ENCODE data around the gene PICALM. TPM values are rescaled to one million over a fixed set of nuclear protein-coding genes. Genes with fewer than 3 reads are reported as not detected.
"Not testable (repeated sequence)": the region's sequence is repeated elsewhere in the genome, so short reads cannot be mapped to it uniquely, and the experiment has no call there.

The PICALM gene
- total RNA-seq, 1 experiment from 2014 or later, result 321 TPM

GRCh38 chr11:86091086-86091485 lies 22.2 kb upstream of the PICALM start:
- Mint-ChIP-seq H3K36me3 (ENCODE audit: insufficient read depth, unreplicated experiment) (no peaks in the 10 kb centered on the region), H3K4me1 (ENCODE audit: low read depth, unreplicated experiment) (peaks cover 18% of the 10 kb centered on the region), H3K27ac (ENCODE audit: unreplicated experiment) (no peak overlapping the region), H3K9me3 (ENCODE audit: unreplicated experiment) (no peaks in the 10 kb centered on the region), H3K27me3 (ENCODE audit: insufficient read depth, unreplicated experiment) (no peaks in the 10 kb centered on the region), H3K4me3 (ENCODE audit: unreplicated experiment) (no peak overlapping the region)
- BruUV-seq (replicated peaks), result no TSS peak
- peaks cover 22% of the 10 kb centered on the region for H3K4me1 ChIP-seq
- DNase-seq, result no peak
- no peak overlapping the region for H3K4me3 ChIP-seq (ENCODE audit: low read depth, low read length)
- ChIA-PET POLR2A (no interaction called here), CTCF (no interaction called here)
- H3K36me3 ChIP-seq (ENCODE audit: control insufficient read depth, insufficient read depth, low read length), result no peaks in the 10 kb centered on the region
- H3K27me3 ChIP-seq (replicated peaks; ENCODE audit: control insufficient read depth, insufficient read depth, low read length), result no peaks in the 10 kb centered on the region
- intact Hi-C loops (cut with micrococcal nuclease; ENCODE audit: unreplicated experiment), result no loop called here
- H3K9me3 ChIP-seq, result no peaks in the 10 kb centered on the region
- TF ChIP-seq CTCF (IDR thresholded peaks at IDR 0.05; ENCODE audit: insufficient read depth in 1 of 2, low read depth in 1 of 2, low read length in 1 of 2, severe bottlenecking in 1 of 2, unreplicated experiment in 1 of 2), result no peak

GRCh38 chr11:86089659-86090058 lies 20.8 kb upstream of the PICALM start:
- Mint-ChIP-seq H3K4me3 (ENCODE audit: unreplicated experiment) (no peak overlapping the region), H3K36me3 (ENCODE audit: insufficient read depth, unreplicated experiment) (no peaks in the 10 kb centered on the region), H3K4me1 (ENCODE audit: low read depth, unreplicated experiment) (peaks cover 30% of the 10 kb centered on the region), H3K27ac (ENCODE audit: unreplicated experiment) (no peak overlapping the region), H3K27me3 (ENCODE audit: insufficient read depth, unreplicated experiment) (no peaks in the 10 kb centered on the region), H3K9me3 (ENCODE audit: unreplicated experiment) (no peaks in the 10 kb centered on the region)
- peaks cover 29% of the 10 kb centered on the region for H3K4me1 ChIP-seq
- DNase-seq, result no peak
- POLR2A ChIA-PET, result no interaction called here
- H3K36me3 ChIP-seq (ENCODE audit: control insufficient read depth, insufficient read depth, low read length), result no peaks in the 10 kb centered on the region
- BruUV-seq (replicated peaks), result no TSS peak
- TF ChIP-seq CTCF (IDR thresholded peaks at IDR 0.05; ENCODE audit: insufficient read depth in 1 of 2, low read depth in 1 of 2, low read length in 1 of 2, severe bottlenecking in 1 of 2, unreplicated experiment in 1 of 2), result no peak
- no peak overlapping the region for H3K4me3 ChIP-seq (ENCODE audit: low read depth, low read length)
- H3K27me3 ChIP-seq (replicated peaks; ENCODE audit: control insufficient read depth, insufficient read depth, low read length), result no peaks in the 10 kb centered on the region
- CTCF ChIA-PET, result interaction anchor here (0.6 kb wide), 1 partner anchor 415 kb away, joined by 3 read pairs; no protein-coding TSS in a partner anchor
- intact Hi-C loops (cut with micrococcal nuclease; ENCODE audit: unreplicated experiment), result no loop called here
- H3K9me3 ChIP-seq, result no peaks in the 10 kb centered on the region

DNA sequence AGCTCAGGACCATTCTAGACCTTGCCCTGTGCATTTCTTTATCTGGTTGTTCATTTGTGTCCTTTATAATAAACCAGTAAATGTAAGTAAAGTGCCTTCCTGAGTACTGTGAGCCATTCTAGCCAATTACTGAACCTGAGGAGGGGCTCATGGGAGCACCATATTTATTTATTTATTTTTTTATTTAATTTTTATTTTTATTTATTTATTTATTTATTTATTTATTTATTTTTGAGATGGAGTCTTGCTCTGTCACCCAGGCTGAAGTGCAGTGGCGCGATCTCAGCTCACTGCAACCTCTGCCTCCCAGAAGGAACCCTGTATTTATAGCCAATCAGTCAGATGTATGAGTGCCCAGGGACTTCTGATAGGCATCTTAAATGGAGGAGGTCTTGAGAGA lies 18.8 kb upstream of the PICALM start:
- H3K27ac Mint-ChIP-seq (ENCODE audit: unreplicated experiment); H3K36me3 Mint-ChIP-seq (ENCODE audit: insufficient read depth, unreplicated experiment); H3K27me3 ChIP-seq (replicated peaks; ENCODE audit: control insufficient read depth, insufficient read depth, low read length); CTCF ChIA-PET; H3K27me3 Mint-ChIP-seq (ENCODE audit: insufficient read depth, unreplicated experiment); H3K9me3 ChIP-seq; BruUV-seq (replicated peaks); DNase-seq; H3K36me3 ChIP-seq (ENCODE audit: control insufficient read depth, insufficient read depth, low read length); H3K9me3 Mint-ChIP-seq (ENCODE audit: unreplicated experiment); H3K4me3 ChIP-seq (ENCODE audit: low read depth, low read length); intact Hi-C loops (cut with micrococcal nuclease; ENCODE audit: unreplicated experiment); H3K4me3 Mint-ChIP-seq (ENCODE audit: unreplicated experiment): not testable (repeated sequence)
- POLR2A ChIA-PET, result interaction anchor here (1.2 kb wide), 1 partner anchor 19 kb away, joined by 4 read pairs; the partner anchor contains the start of gene PICALM
- peaks cover 29% of the 10 kb centered on the region for H3K4me1 ChIP-seq
- peaks cover 30% of the 10 kb centered on the region for H3K4me1 Mint-ChIP-seq (ENCODE audit: low read depth, unreplicated experiment)

DNA sequence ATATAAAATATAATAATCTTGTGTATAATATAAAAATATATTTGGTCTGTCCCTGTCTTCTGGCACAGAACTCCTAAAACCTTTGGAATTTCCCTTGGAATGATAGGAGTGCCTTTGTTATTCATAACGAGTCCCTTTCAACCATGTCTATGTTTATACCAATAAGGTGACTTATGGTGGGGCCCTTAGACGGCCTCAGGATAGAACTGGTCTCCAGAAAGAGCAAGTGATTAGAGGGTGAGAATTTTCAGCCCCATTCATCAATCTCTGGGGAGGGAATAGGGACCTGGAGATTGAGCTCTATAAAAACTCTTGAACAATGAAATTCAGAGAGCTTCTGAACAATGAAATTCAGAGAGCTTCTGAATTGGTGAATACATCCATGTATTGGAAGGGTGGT lies 18.4 kb upstream of the PICALM start:
- ChIA-PET POLR2A (interaction anchor here (1.2 kb wide), 1 partner anchor 18 kb away, joined by 4 read pairs; the partner anchor contains the start of gene PICALM), CTCF (no interaction called here)
- BruUV-seq (replicated peaks), result no TSS peak
- H3K27me3 Mint-ChIP-seq (ENCODE audit: insufficient read depth, unreplicated experiment), result no peaks in the 10 kb centered on the region
- no peak overlapping the region for H3K27ac Mint-ChIP-seq (ENCODE audit: unreplicated experiment)
- no peak overlapping the region for H3K4me3 Mint-ChIP-seq (ENCODE audit: unreplicated experiment)
- no peaks in the 10 kb centered on the region for H3K36me3 Mint-ChIP-seq (ENCODE audit: insufficient read depth, unreplicated experiment)
- Histone ChIP-seq H3K4me3 (ENCODE audit: low read depth, low read length) (no peak overlapping the region), H3K9me3 (no peaks in the 10 kb centered on the region), H3K27me3 (replicated peaks; ENCODE audit: control insufficient read depth, insufficient read depth, low read length) (no peaks in the 10 kb centered on the region), H3K4me1 (peaks cover 29% of the 10 kb centered on the region), H3K36me3 (ENCODE audit: control insufficient read depth, insufficient read depth, low read length) (no peaks in the 10 kb centered on the region)
- no peak for TF ChIP-seq CTCF (IDR thresholded peaks at IDR 0.05; ENCODE audit: insufficient read depth in 1 of 2, low read depth in 1 of 2, low read length in 1 of 2, severe bottlenecking in 1 of 2, unreplicated experiment in 1 of 2)
- no peaks in the 10 kb centered on the region for H3K9me3 Mint-ChIP-seq (ENCODE audit: unreplicated experiment)
- H3K4me1 Mint-ChIP-seq (ENCODE audit: low read depth, unreplicated experiment), result peaks cover 30% of the 10 kb centered on the region
- intact Hi-C loops (cut with micrococcal nuclease; ENCODE audit: unreplicated experiment), result no loop called here
- no peak for DNase-seq

Data from Caco-2 (cell line).